HL-60 (cell line): Measurements from ENCODE around the gene TSPAN33.
A peak's percentile ranks its signal among the peaks of the same experiment; 100 is the strongest.

Experiments used
- DNase-seq, 2 experiments: peaks; one replicate each; pipeline ENCODE4 v3.0.0-alpha.2; 2010 to 2020; ENCODE audit warnings: low read depth in 1 of 2, low spot score in 1 of 2
- H3K27ac ChIP-seq: fragments of 250-450 bp; sonication (Bioruptor Pico); replicated peaks from 2 replicates; pipeline ENCODE4 v1.5.1; 2020; ENCODE audit warnings: mild to moderate bottlenecking, moderate library complexity
- H3K27me3 ChIP-seq: fragments of 250-450 bp; sonication (Bioruptor Pico); 2 replicates; pipeline ENCODE4 v1.5.1; 2021; ENCODE audit warnings: mild to moderate bottlenecking, moderate library complexity; ENCODE audit not compliant: insufficient read depth, poor library complexity, severe bottlenecking
- H3K4me3 ChIP-seq: replicated peaks from 2 replicates; pipeline ENCODE4 v1.5.1; 2011; ENCODE audit warnings: mild to moderate bottlenecking, control low read depth, low read length; ENCODE audit not compliant: insufficient read depth
- CTCF ChIP-seq: IDR thresholded peaks from one replicate; pipeline ENCODE4 v1.5.1; 2011; ENCODE audit warnings: low read length, control low read depth, inconsistent platforms; ENCODE audit not compliant: insufficient read depth
- GABPA ChIP-seq: IDR thresholded peaks from 2 replicates; pipeline ENCODE4 v1.6.1; 2012; ENCODE audit warnings: low read depth
- POLR2AphosphoS5 ChIP-seq: IDR thresholded peaks from 2 replicates; pipeline ENCODE4 v1.6.1; 2012; ENCODE audit warnings: low read depth
- REST ChIP-seq: IDR thresholded peaks from 2 replicates; pipeline ENCODE4 v1.6.1; 2012; ENCODE audit warnings: low read depth; ENCODE audit not compliant: insufficient replicate concordance
- SPI1 ChIP-seq: IDR thresholded peaks from 2 replicates; pipeline ENCODE4 v1.6.1; 2012; ENCODE audit warnings: low read depth, mild to moderate bottlenecking, borderline replicate concordance

TSPAN33 gene

GRCh38 chr7:129122078-129122750 lies 22.3 kb upstream of the TSPAN33 start:
- no peaks in the 10 kb centered on the region for H3K27me3 ChIP-seq
- TF ChIP-seq SPI1 (no peak), POLR2AphosphoS5 (no peak), GABPA (no peak), CTCF (no peak), REST (no peak)
- no peak overlapping the region for H3K27ac ChIP-seq
- no peak for DNase-seq
- no peak overlapping the region for H3K4me3 ChIP-seq

- Histone ChIP-seq H3K4me3 (no peak overlapping the region), H3K27me3 (no peaks in the 10 kb centered on the region), H3K27ac (peak overlapping the region; percentile 18)
- no peak for TF ChIP-seq POLR2AphosphoS5
- no peak for TF ChIP-seq CTCF
- TF ChIP-seq GABPA: no peak
- no peak for TF ChIP-seq SPI1
- no peak for TF ChIP-seq REST
- peak in 1 of 2 experiments; percentile 79 for DNase-seq
These were observed 21.6 kb upstream of the TSPAN33 start for GRCh38 chr7:129122751-129123509.

GRCh38 chr7:129123510-129123857 lies 21.0 kb upstream of the TSPAN33 start:
- Histone ChIP-seq H3K27me3 (no peaks in the 10 kb centered on the region), H3K4me3 (no peak overlapping the region), H3K27ac (peak overlapping the region; percentile 18; the same call in 1 of the 2 replicates)
- no peak for DNase-seq
- no peak for TF ChIP-seq CTCF
- no peak for TF ChIP-seq GABPA
- TF ChIP-seq REST: no peak
- TF ChIP-seq POLR2AphosphoS5: no peak
- no peak for TF ChIP-seq SPI1
